ENCODE measurements around the gene G6PC3.
A peak's percentile ranks its signal among the peaks of the same experiment; 100 is the strongest.
"Not testable (repeated sequence)": the region's sequence is repeated elsewhere in the genome, so short reads cannot be mapped to it uniquely, and the experiment has no call there.

G6PC3 gene

DNA sequence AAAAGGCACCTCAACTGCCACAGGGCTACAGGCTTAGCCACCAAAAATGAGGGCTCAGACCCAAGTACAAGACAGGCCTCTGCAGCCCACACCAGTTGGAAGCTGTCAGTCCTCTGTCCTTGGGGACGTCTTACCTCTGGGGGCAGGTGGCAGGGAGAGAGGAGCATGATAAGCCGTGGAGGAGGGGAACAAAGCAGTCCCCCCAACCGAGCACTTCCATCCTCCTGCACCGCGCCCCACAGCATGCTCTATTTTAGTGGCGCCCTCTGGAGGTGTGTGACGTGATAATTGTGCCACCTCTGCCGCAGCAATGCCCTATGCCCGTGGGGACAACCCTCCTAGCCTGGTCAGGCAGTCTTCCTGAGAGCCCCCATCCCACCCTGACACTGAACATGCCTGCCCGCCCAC lies 13.6 kb downstream of the G6PC3 start:
- peak in 1 of 2 donors; percentile 35 for DNase-seq

- DNase-seq, result no peak
These were observed 14.4 kb downstream of the G6PC3 start for GRCh38 chr17:44084921-44085320.

- no peak for DNase-seq
These were observed 15.4 kb downstream of the G6PC3 start for GRCh38 chr17:44085908-44086307.

- peak; percentile 30 to 88 for DNase-seq
These were observed 16.1 kb downstream of the G6PC3 start for GRCh38 chr17:44086364-44087311.

- DNase-seq, result no peak
These were observed 16.8 kb downstream of the G6PC3 start for GRCh38 chr17:44087319-44087718.

GRCh38 chr17:44088254-44088653 lies 17.7 kb downstream of the G6PC3 start:
- no peak for DNase-seq

- DNase-seq, result no peak
These were observed 20.9 kb downstream of the G6PC3 start for GRCh38 chr17:44091200-44091997.

DNA sequence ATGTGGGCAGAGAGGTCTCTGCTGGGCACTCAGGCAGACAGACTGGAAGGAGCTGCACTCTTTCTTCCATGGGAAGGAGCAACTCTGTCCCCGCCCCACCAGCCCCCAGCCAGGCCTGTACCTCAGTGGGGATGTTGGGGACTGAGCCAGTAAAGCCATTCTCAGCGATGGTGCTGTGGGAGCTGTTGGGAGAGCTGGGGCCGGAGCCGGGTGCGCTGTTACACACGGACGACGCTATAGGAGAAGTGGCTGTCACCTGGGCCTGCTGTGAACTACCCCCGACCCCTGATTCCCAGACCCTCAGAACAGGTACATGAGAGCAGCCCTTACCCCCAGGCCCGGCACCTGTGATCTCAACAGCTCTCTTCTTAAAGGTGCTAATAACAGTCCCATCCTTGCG lies 21.5 kb downstream of the G6PC3 start:
- DNase-seq, result no peak

- no peak for DNase-seq
These were observed 22.8 kb downstream of the G6PC3 start for GRCh38 chr17:44093231-44093900.

- DNase-seq, result peak in 1 of 2 donors; percentile 40
These were observed 24.3 kb downstream of the G6PC3 start for GRCh38 chr17:44094701-44095387.

DNA sequence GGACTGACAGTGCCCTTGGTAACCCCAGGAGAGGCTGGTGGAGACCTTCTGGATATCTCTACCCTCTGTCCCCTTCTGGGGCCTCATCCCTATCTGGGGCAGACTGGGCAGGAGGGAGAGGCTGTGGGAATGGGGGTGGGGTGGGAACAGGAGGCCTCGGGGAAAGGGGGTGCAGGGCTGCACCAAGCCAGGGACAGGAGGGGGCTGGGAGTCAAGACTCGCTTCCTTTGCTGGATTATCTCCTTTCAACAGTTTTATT lies 24.8 kb downstream of the G6PC3 start:
- no peak for DNase-seq

DNA sequence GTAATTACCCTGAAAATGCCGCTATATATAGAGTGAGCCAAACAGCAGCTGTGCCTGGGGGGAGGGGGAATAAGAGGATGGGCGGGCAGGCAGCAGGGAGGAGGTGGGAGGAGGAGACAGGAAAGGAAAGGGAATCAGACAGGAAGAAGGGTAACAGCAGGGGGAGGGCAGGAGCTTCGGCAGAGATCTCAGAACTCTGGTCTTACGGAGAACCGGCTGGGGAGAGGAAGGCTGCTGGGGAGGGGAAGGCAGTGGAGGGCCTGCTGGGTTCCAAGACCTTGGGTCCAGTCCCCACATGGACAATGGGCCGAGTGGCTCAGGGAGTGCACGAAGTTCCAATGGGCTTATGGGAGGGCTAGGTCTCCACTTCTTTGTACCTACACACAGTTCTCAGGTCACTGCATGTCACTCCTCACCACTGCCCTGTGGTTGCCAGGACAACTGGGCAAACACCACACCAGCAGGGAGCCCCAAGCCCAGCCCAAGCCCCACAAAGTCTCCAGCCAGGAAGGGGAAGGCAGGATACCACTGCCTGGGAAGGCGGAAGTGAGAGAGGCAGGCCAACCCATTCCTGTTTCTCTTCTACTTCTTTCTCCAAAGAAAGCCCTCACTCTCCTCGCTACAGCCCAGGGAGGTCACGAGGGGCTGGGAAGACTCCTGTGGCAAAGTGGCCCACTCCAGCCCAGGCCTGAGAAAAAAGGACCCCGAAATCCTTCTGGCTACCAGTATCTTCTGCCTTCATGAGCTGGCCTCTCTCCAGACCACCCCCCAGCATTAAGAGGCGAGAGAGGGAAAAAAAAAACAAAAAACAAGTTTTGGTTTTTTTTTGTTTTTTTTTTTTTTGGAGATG lies 25.3 kb downstream of the G6PC3 start:
- DNase-seq, result peak; percentile 64 to 74

GRCh38 chr17:44097110-44097958 lies 26.8 kb downstream of the G6PC3 start:
- DNase-seq, result no peak

GRCh38 chr17:44101858-44102257 lies 31.3 kb downstream of the G6PC3 start:
- DNase-seq, result not testable (repeated sequence)

DNA sequence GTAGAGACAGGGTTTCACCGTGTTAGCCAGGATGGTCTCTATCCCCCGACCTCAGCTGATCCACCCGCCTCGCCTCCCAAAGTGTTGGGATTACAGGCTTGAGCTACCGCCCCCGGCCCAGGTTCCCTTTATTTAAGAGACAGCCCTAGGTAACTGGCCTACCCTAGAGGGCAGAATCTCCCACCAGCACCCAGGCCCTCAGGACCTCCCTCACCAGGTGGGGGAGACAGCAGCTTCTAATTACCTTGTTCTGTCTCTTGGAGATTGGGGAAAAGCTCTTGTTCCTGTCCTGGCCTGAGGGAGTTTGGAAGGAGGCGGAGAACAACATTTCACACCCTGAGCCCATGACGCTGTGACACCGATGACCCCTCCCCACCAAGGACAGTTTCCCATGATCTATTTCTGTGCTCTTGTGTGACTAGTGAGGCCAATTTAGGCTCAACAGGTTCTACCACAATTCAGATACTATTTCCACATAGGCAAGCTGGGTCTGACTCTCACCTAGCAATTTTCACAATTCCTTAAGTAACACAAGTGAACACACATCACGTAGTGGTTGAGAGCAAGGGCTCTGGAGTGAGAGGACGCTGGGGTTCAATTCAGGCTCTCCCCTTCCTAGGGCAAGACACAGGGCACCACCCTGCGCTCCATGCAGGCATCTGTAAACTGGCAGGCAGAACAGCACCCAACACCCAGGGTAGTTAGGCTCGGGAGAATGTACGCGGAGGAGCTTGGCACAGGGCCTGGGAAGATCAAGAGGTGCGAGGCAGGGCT lies 32.5 kb downstream of the G6PC3 start:
- no peak for DNase-seq

GRCh38 chr17:44105483-44105882 lies 34.9 kb downstream of the G6PC3 start:
- DNase-seq, result no peak

DNA sequence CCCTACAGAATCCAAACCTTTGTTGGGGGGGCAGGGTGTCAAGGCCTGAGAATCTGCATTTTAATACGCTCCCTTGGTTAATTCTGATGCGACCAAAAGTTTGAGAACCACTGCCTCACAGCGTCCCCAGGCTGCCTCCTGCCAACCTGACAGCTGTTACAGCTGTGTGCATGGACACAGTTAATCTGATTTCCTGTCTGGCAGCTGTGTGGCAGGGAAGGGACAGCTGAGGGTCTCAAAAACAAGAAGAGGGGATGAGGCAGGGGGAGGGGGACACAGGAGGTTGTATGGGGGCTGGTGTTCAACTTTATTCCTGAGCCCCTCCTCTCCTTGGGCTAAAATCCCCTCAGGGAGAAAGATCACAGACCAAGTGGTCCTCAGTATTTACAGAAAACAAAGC lies 35.4 kb downstream of the G6PC3 start:
- no peak for DNase-seq

DNA sequence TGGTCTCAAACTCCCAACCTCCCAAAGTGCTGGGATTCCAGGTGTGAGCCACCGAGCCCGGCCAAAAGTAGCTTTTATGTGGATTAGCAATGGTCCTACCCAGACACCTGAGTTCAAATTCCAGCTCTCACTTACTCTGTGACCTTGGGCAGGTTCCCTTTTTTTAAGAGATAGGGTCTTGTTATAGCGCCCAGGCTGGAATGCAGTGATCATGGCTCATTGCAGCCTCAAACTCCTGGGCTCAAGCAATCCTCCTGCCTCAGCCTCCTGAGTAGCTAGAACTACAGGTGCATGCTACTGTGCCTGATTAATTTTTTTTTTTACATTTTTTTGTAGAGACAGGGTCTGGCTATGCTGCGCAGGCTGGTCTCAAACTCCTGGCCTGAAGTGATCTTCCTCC lies 36.3 kb downstream of the G6PC3 start:
- DNase-seq, result no peak

DNA sequence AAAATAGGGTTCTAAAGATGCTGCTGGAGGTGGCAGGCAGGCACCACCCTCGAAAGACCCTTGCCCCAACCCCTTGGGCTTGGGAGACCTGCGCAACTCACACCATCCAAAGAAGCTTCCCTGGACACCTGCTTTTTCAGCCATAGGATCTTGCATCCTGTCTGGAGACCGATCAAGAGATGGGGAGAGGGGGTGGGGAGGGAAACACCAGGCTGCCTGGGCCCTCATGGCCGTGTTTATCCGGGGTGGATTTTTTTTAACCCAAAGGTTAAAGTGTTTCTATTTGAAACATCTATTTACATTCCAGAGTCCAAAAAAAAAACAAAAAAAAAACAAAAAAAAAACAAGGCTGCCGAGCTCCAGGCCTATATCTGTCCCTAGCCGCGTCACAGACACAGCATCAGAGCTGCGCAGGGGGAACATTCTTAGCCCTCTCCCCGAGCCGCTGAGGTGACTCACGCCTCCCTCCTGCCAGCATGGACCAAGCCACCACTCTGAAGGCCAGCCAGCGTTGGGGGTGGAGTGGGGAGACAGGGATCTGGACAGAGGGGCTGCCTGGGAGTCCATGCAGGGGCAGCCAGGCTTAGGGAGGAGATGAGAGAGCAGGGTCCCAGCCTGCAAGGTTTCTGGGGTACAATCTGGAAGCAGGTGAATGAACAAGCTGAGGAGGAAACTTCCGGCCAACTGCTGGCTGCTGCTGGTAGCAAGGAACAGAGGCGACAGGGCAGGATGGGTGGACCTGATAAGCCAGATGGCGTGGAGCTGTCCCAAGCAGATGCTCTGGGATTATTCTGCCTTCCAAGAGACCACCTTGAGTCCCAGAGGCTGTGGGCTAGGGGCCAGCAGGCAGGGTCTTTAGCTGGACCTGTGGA lies 38.1 kb downstream of the G6PC3 start:
- no peak for DNase-seq

All from inflammatory macrophage (primary cell).